Activated CD4-positive, alpha-beta T cell treated with anti-CD3 and anti-CD28 coated beads for 1 hour (primary cell): Measurements from ENCODE around the gene NDUFC2.
"Not testable (repeated sequence)": the region's sequence is repeated elsewhere in the genome, so short reads cannot be mapped to it uniquely, and the experiment has no call there.

Experiments
- DNase-seq: peaks from one replicate; pipeline ENCODE4 v3.0.0-alpha.2; 2020

Gene NDUFC2

DNA sequence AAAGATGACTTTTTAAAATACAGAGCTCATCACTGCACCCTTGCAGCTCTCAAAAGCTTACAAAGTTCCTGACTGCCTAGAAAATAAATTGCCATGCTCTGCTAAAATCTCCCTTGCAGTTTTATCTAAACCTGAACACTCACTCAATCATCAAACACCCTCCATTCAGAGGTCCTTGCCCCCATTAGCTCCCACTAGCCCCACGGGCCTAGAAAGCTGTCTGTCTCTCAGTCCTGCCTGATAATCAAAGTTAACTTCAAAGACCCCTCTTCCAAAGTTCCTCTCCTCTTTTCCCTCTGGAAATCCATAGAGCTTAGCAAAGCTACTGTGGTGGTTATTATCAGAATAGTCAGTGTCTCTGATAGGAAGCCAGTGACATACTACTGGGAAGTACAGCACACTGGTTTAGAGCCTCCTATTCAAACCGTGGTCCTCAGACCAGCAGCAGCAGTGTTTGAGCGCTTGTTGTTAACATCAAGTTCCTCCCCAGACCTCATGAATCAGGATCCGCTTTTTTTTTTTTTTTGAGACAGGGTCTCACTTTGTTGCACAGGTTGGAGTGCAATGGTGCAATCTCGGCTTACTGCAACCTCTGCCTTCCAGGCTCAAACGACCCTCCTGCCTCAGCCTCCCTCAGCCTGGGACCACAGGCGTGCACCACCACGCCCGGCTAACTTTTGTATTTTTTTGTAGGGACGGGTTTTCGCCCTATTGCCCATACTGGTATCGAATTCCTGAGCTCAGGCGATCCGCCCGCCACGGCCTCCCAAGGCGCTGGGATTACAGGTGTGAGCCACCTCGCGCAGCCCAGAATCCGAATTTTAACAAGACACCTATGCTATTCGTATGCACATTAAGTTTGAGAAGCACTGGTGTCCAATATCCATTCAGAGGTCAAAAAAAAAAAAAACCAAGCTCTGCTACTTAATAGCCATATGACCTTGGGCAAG lies 1.2 kb downstream of the NDUFC2 start:
- DNase-seq, result no peak

DNA sequence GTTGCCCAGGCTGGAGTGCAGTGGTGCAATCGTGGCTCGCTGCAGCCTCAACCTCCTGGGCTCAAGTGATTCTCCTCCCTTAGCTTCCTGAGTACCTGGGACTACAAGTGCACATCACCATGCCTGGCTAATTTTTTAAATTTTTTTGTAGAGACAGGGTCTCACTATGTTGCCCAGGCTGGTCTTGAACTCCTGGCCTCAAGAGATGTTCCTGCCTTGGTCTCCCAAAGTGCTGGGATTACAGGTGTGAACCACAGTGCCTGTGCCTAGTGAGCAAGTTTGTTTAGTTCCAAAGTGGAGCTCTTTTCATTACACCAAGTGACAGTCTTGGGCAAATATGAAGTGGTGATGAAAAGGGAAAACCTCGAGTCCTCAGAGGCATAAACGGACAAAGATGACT lies 2.1 kb downstream of the NDUFC2 start:
- DNase-seq, result not testable (repeated sequence)

DNA sequence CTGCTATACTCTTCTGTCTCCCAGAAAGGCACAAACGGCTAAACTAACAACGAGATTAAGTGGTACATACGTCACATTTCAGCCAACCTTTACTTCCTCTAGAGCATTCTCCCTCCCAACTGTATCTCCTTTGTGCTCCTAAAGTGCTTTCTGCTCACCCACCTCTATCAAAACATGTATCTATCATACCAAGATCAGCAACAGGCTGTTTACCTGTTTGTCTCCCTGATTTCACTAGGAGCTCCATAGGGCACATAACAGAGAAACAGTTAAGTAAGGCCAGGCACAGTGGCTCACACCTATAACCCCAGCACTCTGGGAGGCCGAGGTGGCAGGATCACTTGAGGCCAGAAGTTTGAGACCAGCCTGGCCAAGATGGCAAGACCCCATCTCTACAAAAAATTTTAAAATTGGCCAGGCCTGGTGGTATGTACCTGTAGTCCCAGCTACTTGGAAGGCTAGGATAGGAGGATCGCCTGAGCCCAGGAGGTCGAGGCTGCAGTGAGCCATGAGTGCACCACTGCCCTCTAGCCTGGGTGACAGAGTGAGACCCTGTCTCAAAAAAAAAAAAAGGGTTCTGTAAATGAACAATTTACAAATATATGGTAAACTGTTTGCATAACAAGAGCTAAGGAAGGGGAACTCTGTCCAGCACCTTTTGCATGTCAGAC lies 2.8 kb downstream of the NDUFC2 start:
- no peak for DNase-seq

DNA sequence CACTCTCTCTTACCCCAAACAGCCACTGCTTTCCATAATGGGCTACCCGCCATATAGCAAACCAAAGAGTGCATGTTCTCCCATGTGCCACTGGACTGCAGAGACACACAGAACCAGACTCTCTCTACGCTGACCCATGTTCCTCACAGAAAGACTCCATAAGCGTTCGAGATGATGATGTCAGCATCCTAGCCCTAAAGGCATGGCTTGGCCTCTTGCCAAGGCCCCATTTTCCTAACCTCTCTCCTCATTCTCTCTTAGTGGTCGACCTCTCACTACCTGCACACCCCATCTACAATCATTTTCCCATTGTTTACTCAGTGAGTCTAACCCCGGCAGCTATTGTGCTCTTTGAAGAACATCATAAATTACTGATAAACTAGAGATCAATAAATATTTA lies 4.9 kb downstream of the NDUFC2 start:
- no peak for DNase-seq

DNA sequence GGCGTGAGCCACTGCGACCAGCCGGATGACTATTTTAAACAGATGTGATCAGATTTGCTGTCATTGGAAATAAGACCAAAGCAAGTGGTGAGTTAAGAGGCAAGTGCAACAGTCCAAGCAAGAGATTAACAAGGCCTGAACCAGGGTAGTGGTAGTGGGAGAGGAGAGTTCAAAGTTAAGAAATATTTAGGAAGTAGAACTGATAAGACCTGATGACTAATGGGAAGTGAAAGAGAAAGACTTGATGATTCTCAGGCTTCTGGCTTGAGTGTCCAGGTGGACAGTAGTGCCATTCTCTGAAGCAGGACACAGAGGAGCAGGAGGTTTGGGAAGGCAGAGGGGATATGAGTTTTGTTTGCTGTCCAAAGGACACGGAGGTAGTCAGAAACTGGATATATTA lies 7.2 kb downstream of the NDUFC2 start:
- DNase-seq, result no peak

DNA sequence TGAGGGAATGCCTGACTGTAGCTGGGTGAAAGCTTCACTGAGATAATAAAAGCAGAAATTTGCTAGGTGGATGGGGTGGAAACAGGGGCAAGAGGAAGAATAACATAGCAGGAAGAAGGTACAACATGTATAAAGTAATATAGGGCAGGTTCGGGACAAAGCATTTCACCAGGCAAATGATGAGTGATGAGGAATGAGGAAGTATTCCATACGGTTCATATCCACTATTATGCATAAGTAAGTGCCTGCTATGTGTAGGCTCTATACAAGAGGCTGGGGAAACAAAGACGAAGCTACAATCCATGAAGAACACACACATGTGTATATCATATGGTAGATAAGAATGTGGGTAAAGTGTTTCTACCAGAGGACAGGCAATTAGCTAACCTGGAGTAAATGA lies 7.9 kb downstream of the NDUFC2 start:
- no peak for DNase-seq

DNA sequence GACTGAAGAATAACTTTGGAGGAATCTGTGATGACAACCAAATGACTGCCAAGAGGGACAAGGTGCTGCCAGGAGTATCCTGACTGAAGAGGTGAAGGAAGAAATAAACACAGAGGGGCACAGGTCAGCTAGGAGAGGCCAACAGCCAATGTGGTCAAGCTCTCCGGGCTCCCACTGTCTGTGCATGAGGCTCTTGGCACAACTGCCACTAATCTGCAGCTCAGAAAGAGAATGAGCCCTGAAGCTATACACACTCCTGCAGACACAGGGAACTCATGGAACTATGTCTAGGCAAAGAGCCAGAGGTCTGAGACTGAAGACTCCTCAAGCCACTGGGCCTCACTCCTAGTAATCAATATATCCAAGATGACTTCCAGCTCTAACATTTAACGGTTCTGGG lies 9.0 kb downstream of the NDUFC2 start:
- DNase-seq, result no peak

DNA sequence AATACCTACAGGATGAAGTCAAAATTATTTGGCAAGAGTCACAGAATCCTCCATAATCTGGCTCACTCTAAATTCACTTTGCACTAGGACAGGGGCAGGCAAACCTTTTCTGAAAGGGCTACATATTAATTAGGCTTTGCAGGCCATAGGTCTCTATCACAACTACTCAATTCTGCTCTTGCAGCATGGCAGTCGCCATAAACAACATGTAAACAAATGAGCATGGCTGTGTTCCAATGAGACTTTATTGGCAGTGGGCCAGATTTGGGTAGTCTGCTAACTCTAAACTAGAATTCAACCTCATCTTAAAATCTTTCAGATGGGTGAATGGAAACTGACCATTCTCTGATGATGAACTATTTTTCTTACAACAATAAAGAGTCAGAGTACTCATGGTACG lies 10.2 kb downstream of the NDUFC2 start:
- DNase-seq, result no peak

DNA sequence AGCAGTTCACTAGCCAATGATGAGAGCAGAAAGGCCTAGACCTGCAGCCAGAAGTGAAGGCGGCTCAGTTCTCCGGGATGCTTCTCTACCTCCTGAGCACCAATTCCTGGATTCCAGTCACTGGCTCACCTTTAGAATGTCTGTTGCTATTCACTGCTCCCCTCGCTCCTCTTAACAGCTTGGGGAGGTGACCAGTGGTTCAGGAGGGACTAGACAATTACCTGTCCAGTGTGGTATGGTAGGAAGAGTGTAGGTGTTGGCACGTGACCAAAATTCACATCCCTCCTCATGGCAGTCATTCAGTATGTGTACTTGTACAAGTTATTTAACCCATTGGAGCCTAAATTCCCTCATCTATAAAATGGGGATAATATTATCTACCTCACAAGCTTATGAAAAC lies 12.0 kb downstream of the NDUFC2 start:
- no peak for DNase-seq

DNA sequence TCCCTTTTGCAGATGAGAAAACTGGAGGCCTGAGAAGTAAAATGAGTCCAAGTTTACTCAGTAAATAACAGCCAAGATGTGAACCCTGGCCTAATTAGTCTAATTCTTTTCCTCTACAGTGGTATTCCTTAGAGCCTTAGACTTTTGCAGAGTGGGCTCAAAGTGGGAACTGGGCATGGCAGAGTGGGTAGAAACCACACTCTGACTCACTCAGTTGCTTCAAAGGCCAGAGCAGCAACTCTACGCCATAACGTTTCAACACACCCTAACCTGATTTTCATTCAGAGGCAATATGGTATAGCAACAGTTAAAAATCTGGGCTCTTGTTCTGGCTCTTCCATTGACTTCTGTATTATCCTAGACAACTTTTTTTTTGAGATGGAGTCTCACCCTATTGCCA lies 13.2 kb downstream of the NDUFC2 start:
- DNase-seq, result no peak

DNA sequence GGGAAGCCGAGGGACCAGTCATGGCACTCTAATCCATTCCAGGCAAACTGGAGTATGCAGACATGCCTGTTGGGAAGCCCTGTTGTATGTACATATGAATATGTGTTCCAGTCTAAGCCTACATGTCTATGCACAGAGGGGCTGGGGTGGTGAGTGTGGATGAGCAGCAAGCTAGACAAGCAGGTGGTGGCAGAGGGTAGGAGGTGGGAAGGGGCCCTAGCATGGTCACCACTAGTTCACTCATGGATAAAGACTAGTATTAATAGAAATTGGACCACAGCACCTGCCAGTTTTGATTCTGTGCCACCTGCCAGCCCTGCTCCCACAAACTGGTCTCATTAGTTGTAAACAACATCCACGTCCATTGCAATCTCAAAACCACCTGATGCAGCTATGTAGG lies 14.5 kb downstream of the NDUFC2 start:
- no peak for DNase-seq

DNA sequence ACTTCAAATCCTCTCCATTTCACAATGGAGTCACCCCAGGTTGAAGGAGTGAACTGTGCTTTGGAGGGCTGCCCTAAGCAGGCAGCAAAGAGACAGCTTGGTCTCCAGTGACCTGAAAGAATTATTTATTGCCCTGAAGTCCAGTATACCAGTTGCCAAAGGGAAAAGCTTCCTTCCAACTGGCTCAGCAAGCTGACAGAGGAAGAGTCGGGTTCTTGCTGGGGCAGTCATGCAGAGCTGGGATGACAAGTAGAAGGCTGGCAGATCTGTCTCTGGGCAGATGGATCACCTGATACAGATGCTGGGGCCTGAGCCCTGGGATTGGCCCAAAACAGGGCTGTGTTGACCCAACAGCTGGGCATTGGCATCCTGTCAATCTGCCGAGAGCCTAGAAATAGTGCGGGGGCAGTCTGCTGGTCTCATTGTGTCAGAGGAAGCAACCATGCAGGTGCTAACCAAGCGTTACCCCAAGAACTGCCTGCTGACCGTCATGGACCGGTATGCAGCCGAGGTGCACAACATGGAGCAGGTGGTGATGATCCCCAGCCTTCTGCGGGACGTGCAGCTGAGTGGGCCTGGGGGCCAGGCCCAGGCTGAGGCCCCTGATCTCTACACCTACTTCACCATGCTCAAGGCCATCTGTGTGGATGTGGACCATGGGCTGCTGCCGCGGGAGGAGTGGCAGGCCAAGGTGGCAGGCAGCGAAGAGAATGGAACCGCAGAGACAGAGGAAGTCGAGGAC lies 16.1 kb downstream of the NDUFC2 start, which contains the start of gene THRSP:
Gene THRSP, plus strand, starts transcription at position 422 of the 742 bp plus-strand sequence. Its CDS starts 21 bp downstream, at position 443.
- no peak for DNase-seq

DNA sequence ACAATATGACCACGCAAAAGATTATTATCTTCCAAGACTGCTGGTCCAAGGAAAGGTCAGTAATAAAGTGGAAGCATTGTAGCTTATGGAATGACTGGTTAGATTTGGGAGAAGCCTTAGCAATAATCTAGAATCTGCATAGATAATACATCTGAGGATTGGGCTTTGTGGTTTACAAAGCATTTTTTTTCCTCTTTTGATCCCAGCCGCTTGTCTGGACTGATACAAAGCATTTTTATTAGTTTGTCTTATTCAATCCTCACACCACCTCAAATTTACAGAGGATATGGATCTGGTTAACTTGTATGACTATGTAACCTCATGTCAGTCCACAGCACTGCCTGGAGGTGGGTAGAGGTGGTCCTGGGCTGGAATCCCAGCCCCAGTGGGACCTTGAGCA lies 17.0 kb downstream of the NDUFC2 start:
- DNase-seq, result no peak

DNA sequence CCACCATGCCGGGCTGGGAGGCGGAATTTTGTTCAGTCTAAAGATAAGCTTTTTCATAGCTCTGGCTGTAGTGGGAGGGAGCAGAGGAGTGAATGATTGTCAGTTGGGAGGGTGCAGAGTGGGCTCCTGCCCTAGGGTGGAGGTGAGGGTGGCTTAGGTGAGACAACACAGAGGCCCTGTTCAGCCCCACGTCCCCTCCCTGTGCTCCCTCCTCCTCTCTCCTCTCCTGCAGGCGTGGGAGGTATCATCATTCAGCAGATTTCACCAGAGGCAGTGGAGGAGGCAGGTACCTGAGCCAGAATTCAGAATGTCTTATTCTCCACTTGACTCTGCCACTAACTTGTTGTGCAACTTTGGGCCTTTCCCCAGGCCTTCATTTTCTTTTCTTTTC lies 17.7 kb downstream of the NDUFC2 start:
- DNase-seq, result no peak

DNA sequence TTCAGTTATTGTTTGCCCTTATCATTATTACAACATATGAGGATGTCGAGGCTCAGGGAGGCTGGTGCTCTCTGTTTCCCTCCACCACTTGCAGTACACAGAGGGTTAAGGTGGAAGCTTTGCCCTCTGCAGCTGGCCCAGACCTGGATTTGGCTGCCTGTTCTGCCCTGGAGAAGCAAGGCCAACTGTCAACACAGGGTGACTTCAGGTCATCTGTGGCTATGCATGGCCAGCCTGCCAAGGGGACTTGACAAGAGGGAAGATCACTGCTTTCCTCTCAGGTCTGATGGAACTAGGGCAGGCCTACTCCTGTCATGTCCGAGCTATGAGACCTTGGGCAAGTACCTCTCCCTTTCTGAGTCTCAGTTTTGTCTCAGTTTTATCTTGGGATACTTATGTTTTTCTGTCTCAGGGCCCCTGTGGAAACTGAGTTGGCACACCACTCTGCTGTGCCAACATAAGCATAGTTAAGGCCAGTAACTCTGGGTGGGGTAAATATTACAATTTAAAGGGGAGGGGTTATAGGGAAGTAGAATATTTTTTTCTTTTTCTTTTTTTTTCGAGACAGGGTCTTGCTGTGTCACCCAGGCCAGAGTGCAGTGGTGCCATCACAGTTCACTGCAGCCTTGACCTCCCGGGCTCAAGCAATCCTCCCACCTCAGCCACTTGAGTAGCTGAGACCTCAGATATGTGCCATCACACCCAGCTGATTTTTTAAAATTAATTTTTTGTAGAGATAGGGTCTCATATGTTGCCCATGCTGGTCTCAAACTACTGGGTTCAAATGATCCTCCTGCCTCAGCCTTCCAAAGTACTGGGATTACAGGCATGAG lies 18.4 kb downstream of the NDUFC2 start:
- no peak for DNase-seq

DNA sequence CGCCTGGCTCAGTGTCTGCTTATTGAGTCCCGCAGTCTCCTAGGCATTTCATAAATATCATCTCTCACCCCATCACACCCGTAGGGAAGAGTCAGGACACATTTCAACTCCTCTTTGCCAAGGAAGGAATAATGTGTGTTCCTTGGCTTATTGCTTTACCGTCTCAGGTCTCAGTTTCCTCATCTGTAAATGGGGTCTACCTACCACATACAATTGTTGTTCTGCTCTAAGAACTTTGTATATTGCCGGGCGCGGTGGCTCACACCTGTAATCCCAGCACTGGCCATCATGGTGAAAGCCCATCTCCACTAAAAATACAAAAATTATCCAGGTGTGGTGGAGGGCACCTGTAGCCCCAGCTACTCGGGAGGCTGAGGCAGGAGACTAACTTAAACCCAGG lies 19.1 kb downstream of the NDUFC2 start:
- no peak for DNase-seq

DNA sequence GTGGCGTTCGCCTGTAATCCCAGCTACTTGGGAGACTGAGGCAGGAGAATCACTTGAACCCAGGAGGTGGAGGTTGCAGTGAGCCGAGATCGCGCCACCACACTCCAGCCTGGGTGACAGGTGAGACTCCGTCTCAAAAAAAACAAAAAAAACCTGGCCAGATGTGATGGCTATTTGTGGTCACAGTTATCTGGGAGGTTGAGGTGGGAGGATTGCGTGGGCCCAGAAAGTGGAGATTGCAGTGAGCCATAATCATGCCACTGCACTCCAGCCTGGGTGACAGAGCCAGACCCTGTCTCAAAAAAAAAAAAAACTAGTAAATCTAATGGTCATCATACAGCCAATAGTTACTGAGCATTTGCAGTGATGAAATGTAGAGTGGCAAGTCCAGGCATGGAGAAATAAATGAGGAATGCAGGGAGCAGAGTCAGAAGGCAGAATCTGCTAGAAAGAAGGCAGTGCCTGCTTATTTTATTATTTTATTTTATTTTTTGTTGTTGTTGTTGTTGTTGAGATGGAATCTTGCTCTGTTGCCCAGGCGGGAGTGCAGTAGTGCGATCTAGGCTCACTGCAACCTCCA lies 19.8 kb downstream of the NDUFC2 start:
- DNase-seq, result not testable (repeated sequence)

DNA sequence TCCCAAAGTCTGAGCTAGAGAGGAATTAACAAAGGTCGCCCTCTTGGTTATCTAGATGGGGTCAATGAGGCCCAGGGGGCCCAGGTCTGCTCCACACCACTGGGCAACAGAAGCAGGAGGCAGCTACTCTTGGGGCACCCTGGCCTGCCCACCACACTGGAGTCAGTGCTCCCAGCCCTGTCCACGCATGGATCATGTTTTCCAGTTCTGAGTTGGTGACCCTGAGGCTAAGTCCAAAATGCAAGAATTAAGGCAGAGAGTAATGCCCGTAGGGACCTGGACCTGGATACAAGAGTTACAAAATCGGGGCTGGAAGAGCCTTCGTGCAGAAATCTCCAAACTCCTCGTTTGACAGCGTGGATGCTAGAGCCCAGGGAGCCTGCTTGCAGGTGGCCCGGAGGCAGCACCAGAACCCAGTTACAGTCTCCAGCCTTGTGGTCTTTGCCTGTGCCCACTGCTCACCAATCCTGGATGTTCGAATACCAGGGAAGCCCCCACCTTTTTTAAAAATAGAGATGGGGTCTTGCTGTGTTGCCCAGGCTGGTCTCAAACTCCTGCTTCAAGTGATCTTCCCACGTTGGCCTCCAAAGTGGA lies 22.1 kb downstream of the NDUFC2 start:
- no peak for DNase-seq

DNA sequence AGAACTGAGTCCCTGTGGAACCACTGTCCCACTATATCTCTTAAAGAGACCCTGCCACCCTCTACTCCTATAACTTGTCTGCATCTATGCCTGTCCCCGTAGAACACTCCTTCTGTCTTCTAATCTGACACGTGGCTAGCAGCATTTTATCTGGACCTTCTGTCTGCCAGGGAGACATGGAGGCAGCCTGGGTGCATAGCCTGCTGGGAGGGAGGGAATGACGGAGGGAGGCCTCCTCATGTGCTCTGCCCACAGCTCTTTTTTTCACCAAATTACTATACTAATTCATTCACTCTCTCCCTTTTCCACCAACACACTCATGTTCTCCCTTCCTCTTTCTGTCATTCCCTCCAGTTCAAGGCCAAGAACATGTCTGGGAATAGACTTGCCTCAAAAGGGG lies 23.6 kb downstream of the NDUFC2 start:
- no peak for DNase-seq

DNA sequence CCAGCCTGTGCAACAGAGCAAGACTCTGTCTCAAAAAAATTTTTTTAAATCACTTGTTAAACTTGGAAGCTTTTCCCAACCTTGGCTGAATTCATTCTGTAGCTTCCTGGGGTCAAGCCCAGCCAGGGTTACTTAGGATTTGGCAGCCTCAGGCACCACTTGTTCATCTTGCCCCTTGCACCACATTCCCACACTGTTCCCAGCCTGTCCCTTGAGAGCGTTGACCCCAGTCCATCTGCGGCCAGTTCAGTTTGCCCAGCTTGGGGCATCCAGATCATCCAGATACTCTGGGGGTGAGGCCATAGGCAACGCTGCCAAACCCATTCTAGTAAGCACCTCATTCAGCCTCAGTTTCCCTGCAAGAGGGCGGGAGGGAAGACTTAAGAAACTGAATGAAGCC lies 24.7 kb downstream of the NDUFC2 start:
- no peak for DNase-seq

DNA sequence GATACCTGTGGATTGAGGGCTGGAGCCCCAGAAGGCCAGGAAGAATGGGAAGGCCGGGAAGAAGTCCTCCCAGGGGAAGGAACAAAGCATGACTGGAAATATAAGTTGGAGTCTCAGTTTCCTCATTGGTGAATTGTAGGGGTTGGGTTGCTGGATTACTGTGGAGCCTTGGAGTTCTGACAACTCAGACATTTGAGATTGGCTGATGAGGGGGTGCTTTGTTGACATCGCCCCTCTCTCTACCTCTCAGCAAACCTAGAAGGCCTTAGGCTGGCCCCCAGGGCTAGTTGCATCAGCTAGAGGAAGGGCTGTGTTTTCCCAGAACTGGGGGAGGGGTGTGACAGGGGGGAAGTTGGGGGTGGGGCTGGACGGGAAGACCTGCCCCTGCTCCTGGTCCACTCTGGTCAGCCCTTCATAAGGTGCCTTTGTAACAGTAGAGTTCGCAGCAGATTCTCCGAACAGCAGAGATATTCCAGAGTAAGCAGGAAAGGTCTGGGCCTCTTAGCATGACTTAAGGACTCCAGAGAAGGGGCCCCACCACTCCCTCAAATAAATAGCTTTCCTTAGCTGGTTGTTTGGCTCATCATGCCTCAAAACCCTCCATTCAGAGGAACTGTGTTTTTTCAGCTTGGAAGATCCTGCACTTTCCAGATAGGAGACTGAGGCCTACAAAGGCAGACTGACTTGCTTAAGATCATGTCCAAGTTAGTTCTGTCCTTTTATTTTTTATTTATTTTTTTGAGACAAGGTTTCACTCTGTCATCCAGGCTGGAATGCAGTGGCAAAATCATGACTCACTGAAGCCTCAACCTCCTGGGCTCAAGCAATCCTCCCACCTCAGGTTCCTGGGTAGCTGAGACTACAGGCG lies 28.5 kb downstream of the NDUFC2 start:
- no peak for DNase-seq
